ENCODE results near the gene OR2T33. TPM values are rescaled to one million over a fixed set of nuclear protein-coding genes. Genes with fewer than 3 reads are reported as not detected.

Gene OR2T33
- total RNA-seq, 1 donor from 2014 or later, result not detected

DNA sequence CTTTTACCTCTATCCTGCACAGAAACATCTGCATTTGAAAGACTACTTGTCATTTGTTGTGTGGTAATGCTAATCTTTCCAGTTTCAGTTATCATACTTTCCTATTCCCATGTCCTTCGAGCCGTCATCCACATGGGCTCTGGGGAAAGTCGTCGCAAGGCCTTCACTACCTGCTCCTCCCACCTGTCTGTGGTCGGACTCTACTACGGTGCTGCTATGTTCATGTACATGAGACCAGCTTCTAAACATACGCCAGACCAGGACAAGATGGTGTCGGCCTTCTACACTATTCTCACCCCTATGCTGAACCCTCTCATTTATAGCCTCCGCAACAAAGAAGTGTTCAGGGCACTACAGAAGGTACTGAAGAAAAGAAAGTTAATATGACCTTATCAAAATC is 38.3 kb downstream of the OR2T33 start:
- no peaks in the 10 kb centered on the region for H3K27me3 Mint-ChIP-seq (ENCODE audit: low read depth)
- peaks cover 56% of the 10 kb centered on the region for H3K9me3 Mint-ChIP-seq (ENCODE audit: low read depth)
- H3K36me3 Mint-ChIP-seq (ENCODE audit: low read depth), result no peaks in the 10 kb centered on the region
- no peak for DNase-seq (ENCODE audit: low spot score)
- H3K4me3 Mint-ChIP-seq (ENCODE audit: unreplicated experiment), result no peak overlapping the region
- TF ChIP-seq, protein P1, sequence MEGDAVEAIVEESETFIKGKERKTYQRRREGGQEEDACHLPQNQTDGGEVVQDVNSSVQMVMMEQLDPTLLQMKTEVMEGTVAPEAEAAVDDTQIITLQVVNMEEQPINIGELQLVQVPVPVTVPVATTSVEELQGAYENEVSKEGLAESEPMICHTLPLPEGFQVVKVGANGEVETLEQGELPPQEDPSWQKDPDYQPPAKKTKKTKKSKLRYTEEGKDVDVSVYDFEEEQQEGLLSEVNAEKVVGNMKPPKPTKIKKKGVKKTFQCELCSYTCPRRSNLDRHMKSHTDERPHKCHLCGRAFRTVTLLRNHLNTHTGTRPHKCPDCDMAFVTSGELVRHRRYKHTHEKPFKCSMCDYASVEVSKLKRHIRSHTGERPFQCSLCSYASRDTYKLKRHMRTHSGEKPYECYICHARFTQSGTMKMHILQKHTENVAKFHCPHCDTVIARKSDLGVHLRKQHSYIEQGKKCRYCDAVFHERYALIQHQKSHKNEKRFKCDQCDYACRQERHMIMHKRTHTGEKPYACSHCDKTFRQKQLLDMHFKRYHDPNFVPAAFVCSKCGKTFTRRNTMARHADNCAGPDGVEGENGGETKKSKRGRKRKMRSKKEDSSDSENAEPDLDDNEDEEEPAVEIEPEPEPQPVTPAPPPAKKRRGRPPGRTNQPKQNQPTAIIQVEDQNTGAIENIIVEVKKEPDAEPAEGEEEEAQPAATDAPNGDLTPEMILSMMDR (IDR thresholded peaks at IDR 0.05), result no peak
- H3K4me1 Mint-ChIP-seq (ENCODE audit: low read depth), result no peaks in the 10 kb centered on the region
- no peak overlapping the region for H3K27ac Mint-ChIP-seq (ENCODE audit: unreplicated experiment)

DNA sequence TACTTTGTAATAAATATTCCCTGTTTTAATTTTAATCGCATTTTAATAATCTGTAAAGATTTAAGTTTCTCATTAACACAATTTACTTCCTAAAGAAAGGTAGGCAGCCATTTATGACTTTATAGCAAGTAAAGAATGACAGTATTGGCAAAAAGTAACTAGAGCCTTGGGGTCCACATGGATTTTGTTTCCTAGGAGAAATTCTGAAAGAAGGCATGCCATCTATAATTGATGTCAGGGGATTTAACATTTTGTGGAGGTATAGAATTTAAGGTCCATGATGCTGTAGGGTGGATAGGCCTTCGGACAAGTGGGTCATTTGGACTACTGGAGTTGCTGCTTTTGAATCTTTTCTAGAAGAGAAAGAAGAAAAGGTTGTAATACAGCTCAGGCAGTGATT is 46.7 kb downstream of the OR2T33 start, which contains the start of gene OR2M4:
OR2M4 (plus strand) TSS at position 301 of the 400 bp plus-strand sequence. CDS start 7,512 bp downstream, outside the sequence.
- H3K27ac Mint-ChIP-seq (ENCODE audit: unreplicated experiment), result no peak within 1 kb of the TSS
- no peaks in the 10 kb centered on the region for H3K27me3 Mint-ChIP-seq (ENCODE audit: low read depth)
- no peaks in the 10 kb centered on the region for H3K4me1 Mint-ChIP-seq (ENCODE audit: low read depth)
- H3K36me3 Mint-ChIP-seq (ENCODE audit: low read depth), result no peaks in the 10 kb centered on the region
- TF ChIP-seq, protein P1 (IDR thresholded peaks at IDR 0.05), result no peak
- no peak within 1 kb of the TSS for H3K4me3 Mint-ChIP-seq (ENCODE audit: unreplicated experiment)
- H3K9me3 Mint-ChIP-seq (ENCODE audit: low read depth), result peaks cover 67% of the 10 kb centered on the region
- no peak for DNase-seq (ENCODE audit: low spot score)

DNA sequence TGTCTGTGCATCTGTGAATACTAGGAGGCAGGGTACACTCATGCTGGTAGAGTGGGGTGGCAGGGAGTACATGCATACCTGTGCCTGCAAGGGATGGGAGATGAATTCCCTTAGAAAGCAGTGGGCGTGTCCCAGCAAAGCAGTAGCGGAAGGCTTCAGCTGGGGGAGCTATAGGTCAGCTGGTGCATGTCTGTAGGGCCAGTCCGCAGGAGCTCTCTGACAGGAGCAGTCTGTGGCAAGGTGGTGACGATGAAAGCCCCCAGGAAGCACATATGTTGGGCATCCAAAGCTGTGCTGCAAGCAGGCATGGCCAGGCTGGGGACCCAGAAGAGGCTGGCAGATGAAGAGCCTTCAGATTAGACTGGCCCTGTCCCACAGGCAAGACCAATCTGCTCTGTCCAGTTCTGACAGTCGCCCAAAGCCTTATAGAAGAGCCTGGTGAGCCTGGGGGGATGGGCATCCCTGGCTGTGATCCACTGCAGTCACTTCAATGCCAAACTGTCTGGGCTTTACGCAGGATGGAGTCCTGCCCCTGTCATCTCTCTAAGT is 48.3 kb downstream of the OR2T33 start:
- no peak overlapping the region for H3K4me3 Mint-ChIP-seq (ENCODE audit: unreplicated experiment)
- H3K27ac Mint-ChIP-seq (ENCODE audit: unreplicated experiment), result no peak overlapping the region
- peaks cover 64% of the 10 kb centered on the region for H3K9me3 Mint-ChIP-seq (ENCODE audit: low read depth)
- TF ChIP-seq, protein P1 (IDR thresholded peaks at IDR 0.05), result no peak
- H3K27me3 Mint-ChIP-seq (ENCODE audit: low read depth), result no peaks in the 10 kb centered on the region
- no peaks in the 10 kb centered on the region for H3K36me3 Mint-ChIP-seq (ENCODE audit: low read depth)
- H3K4me1 Mint-ChIP-seq (ENCODE audit: low read depth), result no peaks in the 10 kb centered on the region
- DNase-seq (ENCODE audit: low spot score), result no peak

DNA sequence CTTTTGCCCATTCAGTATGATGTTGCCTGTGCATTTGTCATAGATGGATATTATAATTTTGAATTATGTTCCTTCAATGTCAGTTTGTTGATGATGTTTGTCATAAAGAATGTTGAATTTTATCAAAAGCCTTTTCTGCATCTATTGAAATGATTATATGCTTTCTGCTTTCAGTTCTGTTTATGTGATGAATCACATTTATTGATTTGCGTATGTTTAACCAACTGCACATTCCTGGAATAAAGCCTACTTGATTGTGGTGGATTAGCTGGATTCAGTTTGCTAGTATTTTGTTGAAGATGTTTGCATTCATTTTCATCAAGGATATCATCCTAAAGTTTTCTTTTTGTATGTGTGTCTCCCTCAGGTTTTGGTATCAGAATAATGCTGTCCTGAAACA is 52.2 kb downstream of the OR2T33 start:
- peaks cover 57% of the 10 kb centered on the region for H3K9me3 Mint-ChIP-seq (ENCODE audit: low read depth)
- no peak overlapping the region for H3K27ac Mint-ChIP-seq (ENCODE audit: unreplicated experiment)
- DNase-seq (ENCODE audit: low spot score), result no peak
- no peaks in the 10 kb centered on the region for H3K4me1 Mint-ChIP-seq (ENCODE audit: low read depth)
- no peak overlapping the region for H3K4me3 Mint-ChIP-seq (ENCODE audit: unreplicated experiment)
- H3K36me3 Mint-ChIP-seq (ENCODE audit: low read depth), result no peaks in the 10 kb centered on the region
- TF ChIP-seq, protein P1 (IDR thresholded peaks at IDR 0.05), result no peak
- H3K27me3 Mint-ChIP-seq (ENCODE audit: low read depth), result no peaks in the 10 kb centered on the region

Other genes starting within 250 kb of the OR2T33 start
- gene OR2L2, start 247.9 kb downstream of the OR2T33 start, total RNA-seq, result 0.07 TPM in 1 of 3 replicates, not detected in the others
- not detected in 3 replicates for gene OR2L3, start 231.1 kb downstream of the OR2T33 start, total RNA-seq
- not detected in 3 replicates for gene OR2L13, start 182.8 kb downstream of the OR2T33 start, total RNA-seq
- gene OR2M5, start 132.8 kb downstream of the OR2T33 start, total RNA-seq, result not detected in 3 replicates
- gene OR2M2, start 103.2 kb downstream of the OR2T33 start, total RNA-seq, result not detected in 3 replicates
- not detected in 3 replicates for gene OR2M3, start 80.7 kb downstream of the OR2T33 start, total RNA-seq
- not detected in 3 replicates for gene OR2M4, start 46.6 kb downstream of the OR2T33 start, total RNA-seq
- not detected in 3 replicates for gene OR2T12, start 25.4 kb upstream of the OR2T33 start, total RNA-seq
- not detected in 3 replicates for gene OR2M7, start 46.6 kb upstream of the OR2T33 start, total RNA-seq
- not detected in 3 replicates for gene OR14C36, start 70.8 kb upstream of the OR2T33 start, total RNA-seq
- gene OR2T4, start 83.7 kb upstream of the OR2T33 start, total RNA-seq, result not detected in 3 replicates
- gene OR2T6, start 97.8 kb upstream of the OR2T33 start, total RNA-seq, result not detected in 3 replicates
- not detected in 3 replicates for gene OR2T1, start 125.1 kb upstream of the OR2T33 start, total RNA-seq
- not detected in 3 replicates for gene OR2T2, start 167.7 kb upstream of the OR2T33 start, total RNA-seq
- not detected in 3 replicates for gene OR2T3, start 195.4 kb upstream of the OR2T33 start, total RNA-seq
- gene OR2T5, start 210.6 kb upstream of the OR2T33 start, total RNA-seq, result not detected in 3 replicates
- gene OR2G6, start 230.1 kb upstream of the OR2T33 start, total RNA-seq, result not detected in 3 replicates